ENCODE measurements around the gene HOXD9.

HOXD9 gene

DNA sequence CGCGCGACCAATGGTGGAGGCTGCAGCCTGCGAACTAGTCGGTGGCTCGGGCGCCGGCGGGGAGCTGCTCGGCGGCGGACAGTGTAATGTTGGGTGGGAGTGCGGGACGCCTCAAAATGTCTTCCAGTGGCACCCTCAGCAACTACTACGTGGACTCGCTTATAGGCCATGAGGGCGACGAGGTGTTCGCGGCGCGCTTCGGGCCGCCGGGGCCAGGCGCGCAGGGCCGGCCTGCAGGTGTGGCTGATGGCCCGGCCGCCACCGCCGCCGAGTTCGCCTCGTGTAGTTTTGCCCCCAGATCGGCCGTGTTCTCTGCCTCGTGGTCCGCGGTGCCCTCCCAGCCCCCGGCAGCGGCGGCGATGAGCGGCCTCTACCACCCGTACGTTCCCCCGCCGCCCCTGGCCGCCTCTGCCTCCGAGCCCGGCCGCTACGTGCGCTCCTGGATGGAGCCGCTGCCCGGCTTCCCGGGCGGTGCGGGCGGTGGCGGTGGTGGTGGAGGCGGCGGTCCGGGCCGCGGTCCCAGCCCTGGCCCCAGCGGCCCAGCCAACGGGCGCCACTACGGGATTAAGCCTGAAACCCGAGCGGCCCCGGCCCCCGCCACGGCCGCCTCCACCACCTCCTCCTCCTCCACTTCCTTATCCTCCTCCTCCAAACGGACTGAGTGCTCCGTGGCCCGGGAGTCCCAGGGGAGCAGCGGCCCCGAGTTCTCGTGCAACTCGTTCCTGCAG is at the start of gene HOXD9:
Gene HOXD9, plus strand, starts transcription at position 37 of the 728 bp plus-strand sequence. Its CDS starts 50 bp downstream, at position 87.
- DNase-seq, result no peak

DNA sequence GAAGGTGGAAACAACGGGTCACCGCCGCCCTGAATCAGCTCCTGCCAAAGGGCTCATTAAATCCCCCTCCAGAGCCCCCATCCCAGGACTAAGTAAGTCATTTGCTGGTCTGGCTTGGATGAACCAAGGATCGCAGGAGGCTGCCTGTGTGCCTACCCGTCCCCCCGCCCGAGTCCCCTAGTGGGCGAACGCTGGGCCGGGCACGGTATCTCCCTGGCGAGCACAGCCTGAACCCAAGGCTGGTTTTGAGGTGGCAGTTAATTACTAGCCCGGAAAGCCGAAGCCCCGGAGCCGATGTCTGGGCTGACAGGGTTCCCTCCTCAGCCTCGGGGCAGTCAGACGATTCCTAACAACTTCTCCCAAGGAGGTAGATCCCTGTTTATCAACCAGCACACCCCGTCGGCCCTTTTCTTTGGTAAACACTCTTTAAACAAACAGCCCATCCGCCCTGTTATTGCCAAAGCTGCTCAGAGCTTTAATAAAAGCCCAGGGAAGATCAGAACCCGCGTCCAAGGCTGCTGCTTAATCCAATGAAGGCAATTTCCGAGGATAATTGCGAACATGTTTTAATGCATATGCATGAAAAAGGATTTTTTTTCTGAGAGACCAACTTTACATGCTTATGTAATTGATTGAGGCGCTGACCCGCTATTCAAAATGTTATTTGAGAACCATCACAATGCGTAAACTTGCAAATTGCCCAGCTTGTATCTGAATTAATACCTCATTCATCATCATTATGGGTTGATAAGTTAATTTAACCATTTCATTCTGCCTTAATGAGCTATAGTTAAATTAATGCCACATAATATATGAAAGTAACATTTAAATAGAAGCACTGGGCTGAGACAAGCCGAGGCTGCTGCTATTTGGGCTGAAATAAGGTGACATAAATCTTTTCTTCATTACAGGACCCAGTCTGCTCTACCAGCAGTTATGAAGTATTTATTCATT is 49.3 kb upstream of the HOXD9 start:
- no peak for DNase-seq

DNA sequence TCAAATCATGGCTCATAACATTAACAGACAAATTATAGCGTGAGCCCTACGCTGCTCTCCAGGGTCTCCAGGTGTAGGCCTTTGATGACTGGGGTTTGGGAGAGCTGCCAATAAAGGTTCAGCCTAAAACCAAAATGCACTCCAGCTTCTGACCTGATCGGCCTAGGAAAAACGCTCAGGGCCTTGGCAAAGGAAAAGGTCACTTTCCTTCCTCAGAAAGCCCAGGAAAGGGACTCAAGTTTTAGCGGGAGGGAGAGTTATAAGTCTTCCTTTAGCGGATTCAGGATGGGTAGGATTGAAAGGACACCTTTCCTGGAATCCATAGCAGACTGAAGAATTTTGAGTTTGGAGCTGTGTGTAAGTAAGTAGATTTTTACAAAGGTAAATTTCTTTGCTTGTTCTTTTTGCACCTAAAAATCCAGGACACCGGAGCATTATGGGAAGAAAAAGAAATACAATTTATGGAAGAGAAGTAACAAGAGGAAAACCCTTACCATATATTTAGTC is 47.5 kb upstream of the HOXD9 start:
- peak; percentile 73 for DNase-seq

DNA sequence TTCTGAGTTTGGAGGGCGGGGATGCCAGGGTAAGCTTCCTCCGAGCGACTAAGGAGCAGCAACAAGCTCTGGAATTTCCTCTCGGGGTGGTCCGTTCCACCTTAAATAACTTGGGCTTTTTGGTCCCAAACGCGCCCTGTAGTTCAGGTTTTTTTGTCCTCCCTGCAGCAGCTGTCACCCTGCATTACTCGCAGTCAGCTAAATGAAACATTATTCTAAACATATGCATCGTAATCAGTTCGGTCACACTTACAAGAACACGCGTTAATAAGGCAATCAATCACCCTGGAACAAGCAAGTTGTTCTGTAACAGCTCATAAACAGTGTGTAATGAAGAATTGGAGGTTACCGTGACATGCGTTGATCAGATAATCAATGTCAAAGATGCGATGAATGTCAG is 47.0 kb upstream of the HOXD9 start:
- no peak for DNase-seq

DNA sequence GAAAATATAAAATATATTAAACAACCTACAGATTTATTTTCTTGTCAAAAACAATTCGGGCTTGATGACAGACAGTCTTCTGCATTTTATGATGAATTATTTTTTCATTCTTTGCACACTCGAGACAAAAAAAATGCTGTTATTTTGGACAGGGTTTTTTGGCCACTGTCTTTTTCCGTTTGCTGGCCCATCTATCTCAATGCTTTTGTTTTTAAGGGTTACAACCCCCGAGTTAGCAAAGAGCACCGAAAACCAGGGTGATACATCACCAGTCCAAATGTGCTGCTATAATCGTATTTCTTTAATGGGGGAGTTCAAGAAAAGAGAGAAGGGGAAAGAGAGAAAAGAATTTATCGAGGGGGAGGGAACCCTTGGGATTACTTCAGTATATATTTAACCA is 46.5 kb upstream of the HOXD9 start:
- no peak for DNase-seq

DNA sequence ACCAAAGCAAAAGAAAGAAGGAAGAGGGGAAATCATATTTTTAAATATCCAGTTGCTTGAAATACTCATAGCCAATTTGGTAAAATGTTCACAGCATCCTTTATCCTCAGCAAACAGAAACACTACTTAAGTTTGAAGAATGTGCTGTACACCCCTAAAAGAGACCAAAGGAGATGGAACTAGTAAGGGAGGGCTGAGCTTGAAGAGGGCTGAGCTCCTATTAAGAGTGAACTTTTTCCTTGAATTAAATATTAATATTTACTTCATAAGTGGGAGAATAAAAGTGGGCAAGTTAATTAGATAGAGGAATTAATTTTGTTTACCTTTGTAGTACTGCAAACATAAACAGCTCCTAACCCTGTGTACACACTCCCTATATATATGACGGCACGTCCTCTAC is 45.7 kb upstream of the HOXD9 start:
- no peak for DNase-seq

DNA sequence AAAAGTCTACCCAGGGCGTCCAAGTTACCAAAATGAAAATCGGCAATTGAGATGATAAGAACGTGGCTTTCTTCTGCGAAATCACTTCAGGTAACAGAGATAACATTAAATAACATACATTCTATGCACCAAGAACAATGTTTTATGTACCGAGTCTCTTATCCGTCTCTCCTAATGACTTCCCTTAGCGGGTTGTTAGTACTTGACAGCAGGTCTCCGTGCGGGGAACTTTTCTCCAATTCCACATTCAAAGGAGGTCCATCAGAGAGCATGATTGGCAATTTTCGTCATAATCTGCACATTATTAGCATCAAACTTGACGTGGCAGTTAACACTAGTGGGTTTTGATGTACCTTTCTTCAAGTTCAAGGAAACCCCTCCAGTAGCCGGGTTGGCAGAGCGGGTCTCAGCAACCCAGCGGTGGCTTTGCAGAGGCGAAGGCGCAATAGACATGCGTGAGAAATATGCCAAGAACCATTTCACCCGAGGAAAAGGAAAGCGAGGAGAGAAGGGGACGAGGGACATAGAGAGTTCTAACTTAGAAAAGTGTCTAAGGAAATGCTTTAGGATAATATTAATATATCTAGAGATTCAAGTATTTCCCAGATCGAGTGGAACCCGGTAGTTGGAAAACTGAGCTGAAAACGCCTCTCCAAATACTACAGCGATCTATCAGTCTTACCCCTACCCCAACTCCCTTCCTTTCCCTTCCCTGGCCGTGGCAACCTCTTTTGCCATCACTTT is 43.8 kb upstream of the HOXD9 start:
- DNase-seq, result no peak

DNA sequence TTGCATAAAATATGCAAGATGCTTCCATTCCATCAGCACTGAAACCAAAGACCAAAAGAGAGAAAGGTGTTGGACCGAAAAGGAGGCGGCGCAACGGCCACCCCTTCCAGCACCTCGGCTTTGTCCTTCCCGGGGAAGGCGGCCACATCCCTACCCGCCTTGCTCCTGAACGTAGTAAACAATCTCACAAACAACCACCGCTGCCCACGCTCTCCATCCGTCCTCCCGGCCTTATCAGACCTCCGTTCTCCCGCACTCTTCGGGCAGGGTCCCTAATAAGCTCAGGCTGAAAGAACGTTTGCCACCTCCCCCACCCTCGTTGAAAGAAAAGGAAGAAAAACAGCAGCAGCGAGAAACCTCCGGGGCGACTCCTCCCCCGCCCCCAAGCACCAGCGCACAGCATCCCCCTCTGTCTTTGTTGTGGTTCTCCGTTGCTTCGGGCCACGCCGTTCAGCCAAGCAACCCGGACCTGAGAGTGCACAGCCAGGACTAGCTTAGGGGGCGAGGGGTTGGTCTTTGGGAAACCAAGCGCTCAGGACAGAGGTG is 43.2 kb upstream of the HOXD9 start:
- no peak for DNase-seq

DNA sequence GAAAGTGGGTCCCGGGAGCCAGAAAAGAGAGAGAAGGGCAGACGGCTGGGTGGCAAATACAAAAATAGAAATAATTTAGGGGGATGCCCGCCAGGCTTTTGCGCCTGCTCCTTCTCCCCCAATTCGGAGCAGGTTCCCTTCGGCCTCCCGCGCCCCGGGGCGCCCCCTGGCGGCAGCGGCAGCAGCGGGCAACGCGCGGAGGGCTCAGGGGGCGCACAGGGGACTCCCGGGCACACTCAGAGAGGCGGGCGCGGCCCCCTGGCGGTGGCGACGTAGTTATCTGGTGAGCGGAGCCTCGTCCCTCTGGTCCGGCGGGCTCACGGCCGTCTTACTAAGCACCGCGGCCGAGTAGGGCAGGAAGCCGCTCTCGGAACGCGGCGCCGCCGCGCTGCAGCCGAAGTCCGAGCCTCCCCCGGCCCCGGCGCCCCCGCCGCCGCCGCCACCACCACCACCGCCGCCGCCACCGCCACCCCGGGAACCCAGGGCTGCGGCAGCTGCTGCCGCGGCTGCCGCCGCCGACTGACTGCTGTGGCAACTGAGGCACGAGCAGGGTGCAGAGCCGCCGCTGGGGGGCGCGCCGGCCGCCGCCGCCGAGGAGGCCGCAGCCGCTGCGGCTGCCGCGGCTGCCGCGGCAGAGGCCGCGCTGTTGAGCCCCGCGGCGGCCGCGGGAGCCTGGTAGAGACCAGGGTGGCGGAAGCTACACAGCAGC is 42.5 kb upstream of the HOXD9 start:
- DNase-seq, result peak; percentile 50

DNA sequence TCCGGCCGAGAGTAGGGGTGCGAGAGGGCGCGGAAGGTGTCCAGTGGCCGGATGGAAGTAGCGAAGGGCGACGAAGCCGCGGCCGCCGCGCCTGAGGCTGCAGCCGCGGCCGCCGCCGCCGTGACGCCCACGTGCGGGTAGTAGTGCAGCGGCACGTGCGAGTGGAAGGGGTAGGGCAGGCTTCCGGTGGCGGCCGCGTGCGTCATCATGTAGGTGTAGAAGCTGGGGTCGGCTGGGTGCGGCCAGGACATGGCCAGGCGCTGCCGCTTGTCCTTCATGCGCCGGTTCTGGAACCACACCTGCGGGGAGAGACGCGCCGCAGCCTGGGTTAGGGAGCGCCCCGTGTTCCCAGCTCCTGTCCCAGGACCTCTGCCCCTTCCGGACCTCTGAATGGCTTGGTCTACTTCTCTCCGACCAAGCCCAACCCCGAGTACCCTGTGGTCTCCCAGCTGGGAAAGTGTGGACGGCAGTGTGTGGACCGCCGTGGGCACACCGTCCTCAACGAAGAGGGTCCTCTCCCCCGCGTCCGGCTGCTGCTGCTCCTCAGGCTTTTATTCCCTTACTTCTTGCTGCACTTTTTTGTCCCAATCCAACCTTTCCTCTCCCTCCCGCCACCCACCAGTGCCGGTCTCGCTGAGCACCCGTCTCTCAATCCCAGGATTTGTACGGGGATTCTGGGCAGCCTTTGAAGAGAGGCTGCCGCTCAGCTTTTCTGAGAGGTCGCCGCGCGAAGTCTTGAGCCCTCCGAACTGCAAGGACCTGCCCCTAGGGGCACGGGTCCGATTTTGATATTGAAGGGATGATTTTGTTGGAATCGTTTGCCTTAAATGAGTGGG is 41.8 kb upstream of the HOXD9 start:
- no peak for DNase-seq

DNA sequence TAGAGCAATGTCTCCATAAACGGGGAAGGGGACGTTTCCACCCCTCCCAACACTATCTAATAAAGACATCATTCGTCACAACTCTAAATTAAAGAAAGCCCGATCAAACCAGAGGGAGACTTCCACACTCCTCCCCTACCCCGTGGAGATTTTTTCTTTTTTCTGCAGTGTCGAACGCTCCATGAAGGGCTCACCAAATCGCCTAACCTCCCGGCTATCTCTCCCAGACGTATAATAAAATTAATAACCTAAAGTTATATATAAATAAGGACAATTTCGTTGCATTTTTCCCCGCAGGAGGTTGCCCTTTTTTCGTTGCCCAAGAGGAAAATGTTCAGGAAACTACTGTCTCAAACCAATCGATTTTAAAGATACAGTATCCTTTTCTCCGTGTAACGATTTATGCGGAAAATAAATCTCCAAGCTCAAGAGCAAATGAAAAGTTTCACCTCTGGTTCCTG is 41.1 kb upstream of the HOXD9 start:
- DNase-seq, result no peak

DNA sequence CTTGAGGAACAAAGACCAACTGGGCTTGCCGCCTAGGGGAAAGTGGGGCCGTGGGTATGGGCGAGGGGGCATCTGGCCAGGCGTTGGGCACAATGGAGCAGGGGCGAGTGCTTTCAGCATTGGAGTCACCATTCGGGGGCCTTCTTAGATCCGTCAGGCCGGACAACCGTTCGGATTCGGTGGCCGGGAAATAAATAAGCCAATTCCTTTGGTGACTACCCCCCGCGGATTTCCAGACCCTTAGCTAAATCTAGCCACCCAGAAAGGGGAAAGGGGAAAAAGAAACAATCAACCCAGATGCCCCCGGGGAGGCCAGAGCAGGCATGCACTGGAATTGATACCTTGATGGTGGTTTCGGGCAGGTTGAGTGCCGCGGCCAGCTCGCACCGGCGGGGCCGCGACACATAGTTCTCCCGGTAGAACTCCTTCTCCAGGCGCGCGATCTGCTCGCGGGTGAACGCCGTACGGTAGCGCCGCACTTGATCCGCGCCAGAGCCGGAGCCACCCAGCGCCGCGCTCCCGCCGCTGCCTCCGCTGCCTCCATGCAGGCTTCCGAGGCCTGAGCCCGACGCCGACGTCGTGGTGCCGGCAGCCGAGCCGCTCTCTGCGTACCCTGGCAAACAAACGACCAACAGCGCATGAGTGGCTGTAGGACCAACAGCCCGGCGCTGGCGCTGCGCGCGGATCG is 40.5 kb upstream of the HOXD9 start:
- no peak for DNase-seq

DNA sequence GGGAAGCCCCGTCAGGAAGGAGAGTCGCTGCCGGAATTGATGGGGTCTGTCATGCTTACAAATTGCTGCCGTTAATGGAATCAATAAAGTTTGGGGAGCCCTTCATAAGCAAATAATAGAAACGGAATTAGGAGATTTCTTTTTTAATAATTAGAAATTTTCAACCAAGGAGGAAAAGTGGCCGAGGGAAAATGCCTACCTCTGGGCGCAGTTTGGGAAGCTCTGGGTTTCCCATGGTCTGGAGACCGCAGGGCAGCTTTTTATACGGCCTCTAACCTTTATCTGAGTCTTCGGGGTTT is 40.0 kb upstream of the HOXD9 start:
- DNase-seq, result no peak

DNA sequence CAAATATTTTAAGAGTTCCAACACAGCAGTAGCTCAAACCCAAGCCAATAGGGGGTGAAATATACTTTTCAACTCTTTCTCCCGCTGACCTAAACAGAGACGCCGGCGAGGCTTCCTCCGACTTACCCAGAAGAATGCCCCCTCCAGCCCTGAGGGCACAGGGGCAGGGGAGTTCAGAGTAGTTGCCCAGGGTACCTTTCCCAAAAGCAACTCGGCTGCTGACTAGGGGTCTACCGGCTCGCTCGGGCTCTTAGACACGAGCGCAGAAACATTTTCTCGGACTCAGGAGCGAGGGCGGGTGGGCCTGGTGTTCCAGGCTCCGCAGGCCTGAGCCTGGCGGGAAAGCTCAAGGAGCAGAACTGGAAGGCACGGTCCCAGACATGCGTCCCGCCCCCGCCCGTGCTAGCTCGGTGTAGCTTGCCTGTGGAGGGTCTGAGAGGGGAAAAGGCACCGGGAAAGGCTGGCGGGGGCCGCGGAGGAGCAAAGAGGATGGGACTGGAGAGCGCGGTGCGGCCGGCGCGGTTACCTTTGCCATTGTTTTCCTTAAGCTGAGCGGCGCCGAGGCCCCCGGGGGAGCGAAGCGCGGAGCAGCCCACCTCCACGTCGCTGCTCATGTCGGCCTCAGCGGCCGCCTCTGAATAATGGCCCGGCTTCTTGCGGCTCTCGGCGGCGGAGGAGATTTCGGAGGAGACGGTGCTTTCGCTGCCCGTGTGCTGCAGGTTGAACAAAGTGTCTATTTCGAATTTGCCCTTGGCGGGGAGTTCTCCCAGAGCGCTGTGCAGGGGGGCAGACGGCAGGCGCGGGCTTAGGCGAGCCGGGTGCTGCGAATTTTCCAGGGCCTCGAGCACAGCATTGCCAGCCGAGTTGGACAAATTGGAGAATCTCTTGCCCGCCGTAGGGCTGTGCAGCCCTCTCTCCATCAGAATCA is 39.4 kb upstream of the HOXD9 start:
- no peak for DNase-seq

DNA sequence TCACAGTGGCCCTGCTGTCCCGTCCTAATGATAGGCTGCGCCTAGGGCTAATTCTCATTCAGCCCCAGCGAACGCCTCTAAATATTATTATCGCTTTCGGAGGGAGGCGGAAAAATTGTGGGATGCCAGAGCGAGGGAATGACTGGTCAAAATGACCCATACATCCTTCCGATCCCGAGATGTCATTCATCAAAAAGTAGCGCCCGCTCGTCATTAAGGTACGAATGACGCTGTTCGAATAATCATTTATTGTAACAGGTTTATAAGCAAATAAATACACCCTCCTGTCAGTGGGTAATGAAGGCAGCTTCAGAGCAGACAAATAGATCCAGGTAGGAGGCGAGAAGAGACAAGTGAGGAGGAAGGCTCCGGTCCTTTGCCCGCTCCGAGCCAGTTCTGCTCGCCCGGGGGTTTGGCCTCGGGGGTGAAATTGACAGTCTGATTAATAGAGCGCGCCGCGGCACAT is 38.7 kb upstream of the HOXD9 start, which contains the start of gene EVX2:
Gene EVX2, minus strand, starts transcription at position 167 of the 466 bp plus-strand sequence. CDS start 186 bp downstream, outside the sequence.
- no peak for DNase-seq

DNA sequence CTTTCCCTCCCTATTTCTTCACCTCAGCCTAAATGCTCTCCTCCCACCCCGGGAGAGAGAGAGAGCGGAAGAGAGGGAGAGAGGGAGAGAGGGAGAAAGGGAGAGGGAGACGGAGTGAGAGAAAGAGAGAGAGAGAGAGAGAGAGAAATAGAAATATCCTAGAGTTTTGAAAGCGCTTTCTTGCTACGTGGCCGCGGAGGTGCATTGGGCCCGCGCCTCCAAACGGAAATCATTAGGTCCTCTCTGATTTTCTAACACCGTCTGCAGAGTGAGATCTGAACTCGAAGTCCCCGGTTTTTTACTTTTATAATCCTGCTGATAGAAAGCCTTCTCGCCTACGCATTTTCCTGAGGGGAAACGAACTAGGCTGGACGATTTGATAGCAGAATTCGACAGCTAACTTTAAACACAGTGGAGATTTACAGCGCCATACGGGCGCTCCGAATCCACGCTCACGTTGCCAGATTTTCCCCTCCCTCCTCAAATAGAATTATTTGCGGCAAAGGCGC is 37.9 kb upstream of the HOXD9 start:
- DNase-seq, result no peak

DNA sequence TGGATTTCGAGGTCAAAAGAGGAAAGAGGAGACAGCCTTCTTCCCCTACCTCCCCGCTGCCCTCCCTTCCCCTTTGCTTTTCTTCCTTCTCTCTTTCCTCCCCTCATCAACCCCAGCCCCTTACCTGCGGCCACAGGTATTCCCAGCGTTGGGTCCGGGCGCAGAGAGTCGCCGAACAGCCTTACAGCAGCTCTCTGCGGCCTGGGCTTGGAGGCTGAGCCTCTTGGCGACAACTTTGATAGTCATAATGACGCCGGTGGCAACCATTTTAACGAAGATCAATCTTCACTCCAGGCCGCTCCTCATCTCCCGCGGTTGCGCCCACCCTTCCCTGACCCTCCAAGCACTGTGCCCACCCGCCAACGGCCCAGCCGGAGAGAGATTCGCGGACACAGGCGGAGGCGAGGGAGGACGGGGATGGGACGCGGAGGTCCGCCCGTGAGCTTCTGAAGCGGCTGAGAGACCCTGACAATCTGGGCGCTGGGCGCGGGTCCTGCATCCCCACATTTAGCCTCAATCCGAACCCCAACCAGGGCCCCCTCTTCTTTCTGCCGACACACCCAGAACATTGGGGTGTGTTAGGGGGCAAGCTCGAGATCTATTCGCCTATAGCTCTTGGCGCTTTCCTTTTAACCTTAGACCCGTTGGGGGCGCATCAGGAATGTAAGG is 37.3 kb upstream of the HOXD9 start:
- no peak for DNase-seq
